Measurements from ENCODE around the gene PDHX. TPM values are rescaled to one million over a fixed set of nuclear protein-coding genes. Genes with fewer than 3 reads are reported as not detected.

PDHX gene
- total and polyA plus RNA-seq, 10 of the 15 experiments (the other 5 are each of a cell fraction or from before 2014, with no cell fraction given), result 14.5 to 41.9 (median 28.0) TPM

GRCh38 chr11:34971928-34972327 is 55.5 kb downstream of the PDHX start (continued):
- TF ChIP-seq IKZF1 (conservative IDR thresholded peaks at IDR 0.05) (no peak), SMAD1 (IDR thresholded peaks at IDR 0.05; ENCODE audit: low read depth, partially characterized antibody) (no peak), PML (IDR thresholded peaks at IDR 0.05; ENCODE audit: low read length) (no peak), TBL1XR1 (IDR thresholded peaks at IDR 0.05; ENCODE audit: low read depth, low read length) (no peak), MTA3 (IDR thresholded peaks at IDR 0.05; ENCODE audit: borderline replicate concordance, low read length) (no peak), GABPA (IDR thresholded peaks at IDR 0.05; ENCODE audit: low read depth) (no peak)

- ChIA-PET RAD21 (ENCODE audit: unreplicated experiment) (no interaction called here), SMC1A (ENCODE audit: uncharacterized antibody, unreplicated experiment) (interaction anchor here (0.9 to 1.2 kb wide), 2 partner anchors 29 to 46 kb away, joined by 3 to 4 read pairs; no protein-coding TSS in a partner anchor), POLR2A (interaction anchor here (0.6 kb wide), 1 partner anchor 697 kb away, joined by 3 read pairs; no protein-coding TSS in a partner anchor), CTCF (interaction anchor here (1.2 to 1.4 kb wide), 2 partner anchors 18 to 25 kb away, joined by 3 to 5 read pairs; no protein-coding TSS in a partner anchor)
- intact Hi-C loops (cut with micrococcal nuclease; ENCODE audit: unreplicated experiment), result no loop called here
- Histone ChIP-seq H3K79me2 (ENCODE audit: control insufficient read depth, insufficient read depth, low read length) (no peaks in the 10 kb centered on the region), H2AFZ (ENCODE audit: control insufficient read depth, low read depth, low read length) (no peak overlapping the region), H4K20me1 (ENCODE audit: control insufficient read depth, insufficient read depth) (no peaks in the 10 kb centered on the region), H3K27me3 (replicated peaks in 1 of 2; ENCODE audit: control insufficient read depth in 2 of 2, insufficient read depth in 2 of 2, low read length in 1 of 2) (no peaks in the 10 kb centered on the region), H3K36me3 (ENCODE audit: control insufficient read depth in 2 of 2, insufficient read depth in 2 of 2, low read length in 1 of 2) (peaks cover 0 to 13% of the 10 kb centered on the region in 2 experiments; a peak in 3 of 4 replicates), H3K27ac (ENCODE audit: control insufficient read depth, insufficient read depth) (no peak overlapping the region), H3K4me1 (ENCODE audit: control insufficient read depth, insufficient read depth, low read length) (no peaks in the 10 kb centered on the region), H3K4me3 (no peak overlapping the region), H3K9me3 (replicated peaks; ENCODE audit: control insufficient read depth, insufficient read depth, low read length) (no peaks in the 10 kb centered on the region; the same call in 2 of the 3 replicates), H3K4me2 (ENCODE audit: control insufficient read depth, insufficient read depth) (no peak overlapping the region), H3K9ac (ENCODE audit: control insufficient read depth, insufficient read depth, low read length) (no peak overlapping the region)
- FAIRE-seq, result no peak
- no TSS peak for BruUV-seq (replicated peaks)
- in situ Hi-C loops (cut with MboI), result no loop called here
- no peak for DNase-seq (ENCODE audit: low read depth, low spot score)
- WGBS (ENCODE audit: insufficient coverage, insufficient replicate concordance, low lambda C conversion rate, missing lambda C conversion rate), result 98% methylated on average over 8 of the region's 8 CpGs
- no peak for ATAC-seq
- TF ChIP-seq ESRRA (IDR thresholded peaks at IDR 0.05; ENCODE audit: low read length), result no peak
- TF ChIP-seq MEF2A (IDR thresholded peaks at IDR 0.05; ENCODE audit: insufficient read depth, low read depth, low read length), result no peak
- no peak for TF ChIP-seq SREBF2 (IDR thresholded peaks at IDR 0.05; ENCODE audit: low read length)
- no peak for TF ChIP-seq ETV6 (conservative IDR thresholded peaks at IDR 0.05 in 1 of 2, IDR thresholded peaks at IDR 0.05 in 1 of 2; ENCODE audit: borderline replicate concordance in 1 of 2, low read depth in 1 of 2)
- TF ChIP-seq, protein P1, sequence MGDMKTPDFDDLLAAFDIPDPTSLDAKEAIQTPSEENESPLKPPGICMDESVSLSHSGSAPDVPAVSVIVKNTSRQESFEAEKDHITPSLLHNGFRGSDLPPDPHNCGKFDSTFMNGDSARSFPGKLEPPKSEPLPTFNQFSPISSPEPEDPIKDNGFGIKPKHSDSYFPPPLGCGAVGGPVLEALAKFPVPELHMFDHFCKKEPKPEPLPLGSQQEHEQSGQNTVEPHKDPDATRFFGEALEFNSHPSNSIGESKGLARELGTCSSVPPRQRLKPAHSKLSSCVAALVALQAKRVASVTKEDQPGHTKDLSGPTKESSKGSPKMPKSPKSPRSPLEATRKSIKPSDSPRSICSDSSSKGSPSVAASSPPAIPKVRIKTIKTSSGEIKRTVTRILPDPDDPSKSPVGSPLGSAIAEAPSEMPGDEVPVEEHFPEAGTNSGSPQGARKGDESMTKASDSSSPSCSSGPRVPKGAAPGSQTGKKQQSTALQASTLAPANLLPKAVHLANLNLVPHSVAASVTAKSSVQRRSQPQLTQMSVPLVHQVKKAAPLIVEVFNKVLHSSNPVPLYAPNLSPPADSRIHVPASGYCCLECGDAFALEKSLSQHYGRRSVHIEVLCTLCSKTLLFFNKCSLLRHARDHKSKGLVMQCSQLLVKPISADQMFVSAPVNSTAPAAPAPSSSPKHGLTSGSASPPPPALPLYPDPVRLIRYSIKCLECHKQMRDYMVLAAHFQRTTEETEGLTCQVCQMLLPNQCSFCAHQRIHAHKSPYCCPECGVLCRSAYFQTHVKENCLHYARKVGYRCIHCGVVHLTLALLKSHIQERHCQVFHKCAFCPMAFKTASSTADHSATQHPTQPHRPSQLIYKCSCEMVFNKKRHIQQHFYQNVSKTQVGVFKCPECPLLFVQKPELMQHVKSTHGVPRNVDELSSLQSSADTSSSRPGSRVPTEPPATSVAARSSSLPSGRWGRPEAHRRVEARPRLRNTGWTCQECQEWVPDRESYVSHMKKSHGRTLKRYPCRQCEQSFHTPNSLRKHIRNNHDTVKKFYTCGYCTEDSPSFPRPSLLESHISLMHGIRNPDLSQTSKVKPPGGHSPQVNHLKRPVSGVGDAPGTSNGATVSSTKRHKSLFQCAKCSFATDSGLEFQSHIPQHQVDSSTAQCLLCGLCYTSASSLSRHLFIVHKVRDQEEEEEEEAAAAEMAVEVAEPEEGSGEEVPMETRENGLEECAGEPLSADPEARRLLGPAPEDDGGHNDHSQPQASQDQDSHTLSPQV (IDR thresholded peaks at IDR 0.05), result no peak
- TF ChIP-seq BMI1 (IDR thresholded peaks at IDR 0.05; ENCODE audit: borderline replicate concordance), result no peak
- TF ChIP-seq PAX8 (IDR thresholded peaks at IDR 0.05), result no peak
- TF ChIP-seq, protein P2, sequence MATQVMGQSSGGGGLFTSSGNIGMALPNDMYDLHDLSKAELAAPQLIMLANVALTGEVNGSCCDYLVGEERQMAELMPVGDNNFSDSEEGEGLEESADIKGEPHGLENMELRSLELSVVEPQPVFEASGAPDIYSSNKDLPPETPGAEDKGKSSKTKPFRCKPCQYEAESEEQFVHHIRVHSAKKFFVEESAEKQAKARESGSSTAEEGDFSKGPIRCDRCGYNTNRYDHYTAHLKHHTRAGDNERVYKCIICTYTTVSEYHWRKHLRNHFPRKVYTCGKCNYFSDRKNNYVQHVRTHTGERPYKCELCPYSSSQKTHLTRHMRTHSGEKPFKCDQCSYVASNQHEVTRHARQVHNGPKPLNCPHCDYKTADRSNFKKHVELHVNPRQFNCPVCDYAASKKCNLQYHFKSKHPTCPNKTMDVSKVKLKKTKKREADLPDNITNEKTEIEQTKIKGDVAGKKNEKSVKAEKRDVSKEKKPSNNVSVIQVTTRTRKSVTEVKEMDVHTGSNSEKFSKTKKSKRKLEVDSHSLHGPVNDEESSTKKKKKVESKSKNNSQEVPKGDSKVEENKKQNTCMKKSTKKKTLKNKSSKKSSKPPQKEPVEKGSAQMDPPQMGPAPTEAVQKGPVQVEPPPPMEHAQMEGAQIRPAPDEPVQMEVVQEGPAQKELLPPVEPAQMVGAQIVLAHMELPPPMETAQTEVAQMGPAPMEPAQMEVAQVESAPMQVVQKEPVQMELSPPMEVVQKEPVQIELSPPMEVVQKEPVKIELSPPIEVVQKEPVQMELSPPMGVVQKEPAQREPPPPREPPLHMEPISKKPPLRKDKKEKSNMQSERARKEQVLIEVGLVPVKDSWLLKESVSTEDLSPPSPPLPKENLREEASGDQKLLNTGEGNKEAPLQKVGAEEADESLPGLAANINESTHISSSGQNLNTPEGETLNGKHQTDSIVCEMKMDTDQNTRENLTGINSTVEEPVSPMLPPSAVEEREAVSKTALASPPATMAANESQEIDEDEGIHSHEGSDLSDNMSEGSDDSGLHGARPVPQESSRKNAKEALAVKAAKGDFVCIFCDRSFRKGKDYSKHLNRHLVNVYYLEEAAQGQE (IDR thresholded peaks at IDR 0.05; ENCODE audit: low read depth, low read length), result no peak
- TF ChIP-seq ZNF24 (IDR thresholded peaks at IDR 0.05), result no peak
- TF ChIP-seq HDAC2 (IDR thresholded peaks at IDR 0.05), result no peak
- TF ChIP-seq RUNX3 (IDR thresholded peaks at IDR 0.05; ENCODE audit: low read length), result no peak
- no peak for TF ChIP-seq KLF5 (IDR thresholded peaks at IDR 0.05; ENCODE audit: partially characterized antibody)
Measured at GRCh38 chr11:34972366-34972765, 55.9 kb downstream of the PDHX start.

Data from GM12878 (cell line).